B cell (primary cell): ENCODE data around the gene SIK3. TPM values are rescaled to one million over a fixed set of nuclear protein-coding genes. Genes with fewer than 3 reads are reported as not detected.

ENCODE experiments used
- ATAC-seq: fragments of 200-7000 bp; cut with Tn5 transposase; one replicate; pipeline ENCODE4 v1.10.0; 2021; ENCODE audit warnings: low read depth, mild to moderate bottlenecking, moderate number of reproducible peaks, moderate library complexity
- CTCF ChIA-PET: fragments of 350-600 bp; sonication (Branson Sonifier 250); formaldehyde crosslinking; loops from one replicate; lab custom pipeline; 2021; ENCODE audit warnings: antibody characterized with exemption, inconsistent platforms; lab: Charles Lee
- POLR2A ChIA-PET: fragments of 350-600 bp; sonication (Branson Sonifier 250); formaldehyde crosslinking; loops from one replicate; lab custom pipeline; 2021; ENCODE audit warnings: antibody characterized with exemption; lab: Charles Lee
- DNase-seq: peaks from one replicate; pipeline ENCODE4 v3.0.0; 2013
- H2AFZ ChIP-seq: 2 replicates; pipeline ENCODE4 v1.6.1; 2012; ENCODE audit warnings: mild to moderate bottlenecking, low read depth, low read length; ENCODE audit not compliant: insufficient read depth, poor library complexity, severe bottlenecking
- H3K27ac ChIP-seq, 2 donors: 1 replicate in 1 of 2; 2 replicates in 1 of 2; pipeline ENCODE4 v1.5.1; 2012 to 2013; ENCODE audit warnings: low read length in 2 of 2, mild to moderate bottlenecking in 2 of 2, moderate library complexity in 1 of 2
- H3K27me3 ChIP-seq, 4 experiments: fragments of 200-600 bp in 1 of 4; sonication (generic) in 1 of 4; replicated peaks in 1 of 4; 1 replicate in 2 of 4; 2 replicates in 2 of 4; pipeline versions ENCODE4 v1.6.1 to v1.7.0; 2013 to 2016; ENCODE audit warnings: low read length in 3 of 4, mild to moderate bottlenecking in 2 of 4, mixed read lengths in 1 of 4, moderate library complexity in 1 of 4; ENCODE audit not compliant: insufficient read depth in 4 of 4, control insufficient read depth in 3 of 4; ENCODE audit errors: control extremely low read depth in 1 of 4
- H3K36me3 ChIP-seq, 2 experiments: replicated peaks in 1 of 2; 1 replicate in 1 of 2; 2 replicates in 1 of 2; pipeline versions ENCODE4 v1.6.1 to v1.7.1; 2013; ENCODE audit warnings: low read length in 1 of 2; ENCODE audit not compliant: insufficient read depth in 2 of 2, control insufficient read depth in 1 of 2; ENCODE audit errors: control extremely low read depth in 1 of 2, extremely low read depth in 1 of 2
- H3K4me1 ChIP-seq, 2 donors: fragments of 200-600 bp in 1 of 2; sonication (generic) in 1 of 2; 1 replicate in 1 of 2; 2 replicates in 1 of 2; pipeline versions ENCODE4 v1.5.1 to v1.6.1; 2013 to 2017; ENCODE audit warnings: low read length in 2 of 2; ENCODE audit not compliant: control insufficient read depth in 2 of 2, insufficient read depth in 2 of 2
- H3K4me2 ChIP-seq: replicated peaks from 2 replicates; pipeline ENCODE3; 2012; ENCODE audit warnings: mild to moderate bottlenecking, low read depth, low read length; ENCODE audit not compliant: poor library complexity, severe bottlenecking
- H3K4me3 ChIP-seq, 5 experiments: fragments of 200-600 bp in 1 of 5; sonication (generic) in 1 of 5; 1 replicate in 3 of 5; 2 replicates in 2 of 5; pipeline versions ENCODE4 v1.5.1 to v1.7.0; 2011 to 2016; ENCODE audit warnings: low read length in 4 of 5, mild to moderate bottlenecking in 4 of 5, low read depth in 2 of 5, control low read depth in 1 of 5, moderate library complexity in 1 of 5; ENCODE audit not compliant: insufficient read depth in 1 of 5; ENCODE audit errors: control extremely low read depth in 1 of 5, extremely low read depth in 1 of 5
- H3K79me2 ChIP-seq: fragments of 200-600 bp; sonication (generic); one replicate; pipeline ENCODE4 v1.6.0; 2016; ENCODE audit warnings: low read length; ENCODE audit not compliant: control insufficient read depth, insufficient read depth
- H3K9ac ChIP-seq: fragments of 200-600 bp; sonication (generic); 2 replicates; pipeline ENCODE4 v1.6.1; 2017; ENCODE audit warnings: mild to moderate bottlenecking, low read length, moderate library complexity
- H3K9me3 ChIP-seq, 3 donors: one replicate each; pipeline versions ENCODE4 v1.6.1 to v1.7.1; 2013; ENCODE audit warnings: low read length in 2 of 3; ENCODE audit not compliant: control insufficient read depth in 2 of 3, insufficient read depth in 1 of 3; ENCODE audit errors: control extremely low read depth in 1 of 3
- H4K20me1 ChIP-seq: 2 replicates; pipeline ENCODE4 v1.6.0; 2012; ENCODE audit warnings: mild to moderate bottlenecking, low read length; ENCODE audit not compliant: insufficient read depth, control insufficient read depth, poor library complexity, severe bottlenecking
- H3K27ac Mint-ChIP-seq: one replicate; pipeline ENCODE4 v1.8.0; 2021; ENCODE audit warnings: mixed read lengths
- H3K27me3 Mint-ChIP-seq: one replicate; pipeline ENCODE4 v1.8.0; 2021; ENCODE audit warnings: mixed read lengths
- H3K4me1 Mint-ChIP-seq: one replicate; pipeline ENCODE4 v1.8.0; 2021; ENCODE audit warnings: mixed read lengths
- H3K4me3 Mint-ChIP-seq: one replicate; pipeline ENCODE4 v1.8.0; 2021; ENCODE audit warnings: mixed read lengths
- H3K9me3 Mint-ChIP-seq: one replicate; pipeline ENCODE4 v1.8.0; 2022; ENCODE audit warnings: mixed read lengths; ENCODE audit not compliant: insufficient read depth
- CTCF ChIP-seq: fragments of 200-600 bp; IDR thresholded peaks from one replicate; pipeline ENCODE4 v1.8.0; 2022; ENCODE audit warnings: antibody characterized with exemption, mild to moderate bottlenecking
- EZH2 ChIP-seq: IDR thresholded peaks from 2 replicates; pipeline ENCODE4 v1.6.1; 2012; ENCODE audit warnings: borderline replicate concordance, low read depth, mild to moderate bottlenecking, moderate library complexity, low read length; ENCODE audit not compliant: insufficient read depth, poor library complexity, severe bottlenecking
- WGBS: methylation state at CpG from one replicate; pipeline ENCODE4 v1.1.5; 2013; ENCODE audit warnings: missing lambda C conversion rate; ENCODE audit not compliant: insufficient coverage; 5-methylcytosine and 5-hydroxymethylcytosine counted together
- intact Hi-C: fragments of 100-400 bp; cut with micrococcal nuclease; formaldehyde crosslinking; loops from one replicate; pipeline ENCODE4 v1.10.0; 2022
- polyA plus RNA-seq: library from polyadenylated mRNA; depleted of rRNA; stranded (reverse); fragments of >200 nt; gene quantifications from 2 replicates; pipeline ENCODE4 v1.2.3, GENCODE V29; 2012
- total RNA-seq, 2 donors: library from RNA; stranded (reverse); fragments of 120-200 nt in 1 of 2; gene quantifications; 1 replicate in 1 of 2; 2 replicates in 1 of 2; pipeline versions ENCODE4 v1.2.3 to v1.2.4, GENCODE V29; 2013 to 2022

The SIK3 gene
- total and polyA plus RNA-seq, 2 donors (not counting 1 experiment from before 2014, with no cell fraction given): 36.5 to 180 TPM

GRCh38 chr11:116933961-116934360, 164.3 kb downstream of the SIK3 start:
- H3K9me3 Mint-ChIP-seq: no peaks in the 10 kb centered on the region
- Histone ChIP-seq H3K27ac (peak overlapping the region; percentile 0 to 96), H3K36me3 (peaks cover 2 to 9% of the 10 kb centered on the region in 2 experiments), H3K9me3 (peaks cover 0 to 4% (median 0%) of the 10 kb centered on the region in 3 donors), H3K27me3 (no peaks in the 10 kb centered on the region), H3K4me3 (no peak overlapping the region), H3K4me2 (no peak overlapping the region), H4K20me1 (no peaks in the 10 kb centered on the region), H2AFZ (no peak overlapping the region), H3K79me2 (peaks cover 60% of the 10 kb centered on the region), H3K4me1 (peaks cover 49 to 54% of the 10 kb centered on the region in 2 donors), H3K9ac (no peak overlapping the region)
- ChIA-PET POLR2A (no interaction called here), CTCF (interaction anchor here (0.9 to 1.6 kb wide), 3 partner anchors 9 to 165 kb away, joined by 3 to 4 read pairs (median 3); no protein-coding TSS in a partner anchor)
- ATAC-seq (no peak), DNase-seq (no peak)
- TF ChIP-seq EZH2: no peak
- TF ChIP-seq CTCF: no peak
- H3K27me3 Mint-ChIP-seq: no peaks in the 10 kb centered on the region
- H3K27ac Mint-ChIP-seq: peak overlapping the region; percentile 76
- H3K4me3 Mint-ChIP-seq: no peak overlapping the region
- H3K4me1 Mint-ChIP-seq: peaks cover 50% of the 10 kb centered on the region
- no CpG with 5 or more reads among the region's 3 CpGs for WGBS
- intact Hi-C loops: loop anchor here (5.0 kb wide), 1 partner anchor 37 kb away; no protein-coding TSS in a partner anchor

- no peaks in the 10 kb centered on the region for H4K20me1 ChIP-seq
- no peak for ATAC-seq
- H3K4me1 ChIP-seq: peaks cover 67 to 72% of the 10 kb centered on the region in 2 donors
- peak overlapping the region; percentile 59 for H3K9ac ChIP-seq
- CTCF ChIA-PET: interaction anchor here (1.1 to 7.6 kb wide), 2 partner anchors 13 to 166 kb away, joined by 3 to 57 read pairs; partner anchors contain the start of gene SIK3
- peak overlapping the region; percentile 95 to 96 for H3K27ac ChIP-seq
- POLR2A ChIA-PET: no interaction called here
- Mint-ChIP-seq H3K27ac (peak overlapping the region; percentile 96), H3K27me3 (no peaks in the 10 kb centered on the region), H3K4me1 (peaks cover 68% of the 10 kb centered on the region), H3K4me3 (peak overlapping the region; percentile 90), H3K9me3 (no peaks in the 10 kb centered on the region)
- H3K4me2 ChIP-seq: peak overlapping the region; percentile 76
- peak overlapping the region in 4 of 5 experiments; percentile 5 to 54 (median 14) for H3K4me3 ChIP-seq
- DNase-seq: peak; percentile 26
- peak overlapping the region; percentile 20 for H2AFZ ChIP-seq
- peaks cover 2 to 9% of the 10 kb centered on the region in 2 experiments for H3K36me3 ChIP-seq
- H3K79me2 ChIP-seq: peaks cover 56% of the 10 kb centered on the region
- intact Hi-C loops: loop anchor here (5.0 kb wide), 1 partner anchor 35 kb away; no protein-coding TSS in a partner anchor
- TF ChIP-seq CTCF (no peak), EZH2 (no peak)
- no peaks in the 10 kb centered on the region for H3K27me3 ChIP-seq
- 0% methylated on average over 1 of the region's 7 CpGs for WGBS
- peaks cover 0 to 4% (median 0%) of the 10 kb centered on the region in 3 donors for H3K9me3 ChIP-seq
These were observed 166.0 kb downstream of the SIK3 start for GRCh38 chr11:116932181-116932580.
